H1 (cell line): ENCODE data around the gene GATD1. TPM values are rescaled to one million over a fixed set of nuclear protein-coding genes. Genes with fewer than 3 reads are reported as not detected.

Source experiments
- ATF2 ChIP-seq: IDR thresholded peaks from 2 replicates; pipeline ENCODE4 v1.6.1; 2012; ENCODE audit warnings: low read length, inconsistent platforms
- CBX5 ChIP-seq: fragments of 300-800, 300-1000 bp; sonication (generic); IDR thresholded peaks from 2 replicates; pipeline ENCODE4 v1.7.1; 2016; ENCODE audit warnings: antibody characterized with exemption, low read length, low read depth
- CTBP2 ChIP-seq: IDR thresholded peaks from 2 replicates; pipeline ENCODE4 v1.7.0; 2011; ENCODE audit warnings: borderline replicate concordance, mild to moderate bottlenecking, moderate library complexity, mixed read lengths, low read length; ENCODE audit not compliant: insufficient read depth, insufficient read length
- EP300 ChIP-seq, 2 experiments: IDR thresholded peaks; 1 replicate in 1 of 2; 2 replicates in 1 of 2; pipeline ENCODE4 v1.6.1; 2011 to 2012; ENCODE audit warnings: low read depth in 2 of 2, low read length in 2 of 2, mild to moderate bottlenecking in 2 of 2, borderline replicate concordance in 1 of 2, inconsistent platforms in 1 of 2, moderate library complexity in 1 of 2
- KDM4A ChIP-seq: IDR thresholded peaks from one replicate; pipeline ENCODE4 v1.7.1; 2012; ENCODE audit warnings: low read depth, mild to moderate bottlenecking, moderate library complexity, low read length, inconsistent platforms; ENCODE audit not compliant: severe bottlenecking
- MAX ChIP-seq: IDR thresholded peaks from 2 replicates; pipeline ENCODE4 v1.6.1; 2012; ENCODE audit warnings: inconsistent platforms
- POU5F1 ChIP-seq: IDR thresholded peaks from 2 replicates; pipeline ENCODE4 v1.6.1; 2011; ENCODE audit warnings: low read depth, mild to moderate bottlenecking, low read length, moderate library complexity
- SIN3A ChIP-seq, 2 experiments: IDR thresholded peaks in 1 of 2; conservative IDR thresholded peaks in 1 of 2; 2 replicates each; pipeline ENCODE4 v1.6.1; 2011 to 2012; ENCODE audit warnings: low read length in 2 of 2, improper control_type of control experiment in 1 of 2, low read depth in 1 of 2, mild to moderate bottlenecking in 1 of 2
- SUZ12 ChIP-seq: fragments of 200-600 bp; sonication (generic); IDR thresholded peaks from 2 replicates; pipeline ENCODE4 v1.6.1; 2012; ENCODE audit warnings: mild to moderate bottlenecking, inconsistent platforms, low read length, moderate library complexity, mixed read lengths
- TEAD4 ChIP-seq: IDR thresholded peaks from 2 replicates; pipeline ENCODE4 v1.6.1; 2012; ENCODE audit warnings: low read depth, low read length, inconsistent platforms, mixed read lengths
- polyA plus RNA-seq, 7 experiments: library from polyadenylated mRNA; depleted of rRNA in 3 of 7; stranded (reverse) in 5 of 7; unstranded in 2 of 7; fragments of >200 nt in 5 of 7; fragments of 200-250 nt in 2 of 7; gene quantifications; 1 replicate in 5 of 7; 2 replicates in 1 of 7; 4 replicates in 1 of 7; pipeline versions ENCODE4 v1.2.1 to v1.2.3, GENCODE V29; 2011 to 2013; ENCODE audit warnings: missing spikeins in 2 of 7, mixed read lengths in 2 of 7
- total RNA-seq: library from RNA; stranded (reverse); fragmentation: NEBNext Ultra II Directional; extraction: Animal tissue kit (Norgen Biotek cat#: 25700); gene quantifications from 2 replicates; pipeline ENCODE4 v1.2.1, GENCODE V29; 2021

The GATD1 gene
- total and polyA plus RNA-seq, 2 of the 8 experiments (the other 6 are each of a cell fraction or from before 2014, with no cell fraction given) = 47.5 to 54.8 TPM

- TF ChIP-seq SIN3A (conservative IDR thresholded peaks at IDR 0.05 in 1 of 2, IDR thresholded peaks at IDR 0.05 in 1 of 2; ENCODE audit: low read depth in 1 of 2, low read length in 2 of 2) (no peak), ATF2 (no peak), POU5F1 (no peak), CTBP2 (no peak), KDM4A (no peak), MAX (no peak), CBX5 (no peak), TEAD4 (no peak), SUZ12 (no peak), EP300 (IDR thresholded peaks at IDR 0.05; ENCODE audit: borderline replicate concordance in 1 of 2, low read depth in 2 of 2, low read length in 2 of 2) (no peak)
- TF ChIP-seq, all 59 proteins: peak for 0
Measured at GRCh38 chr11:772429-773390, 4.6 kb downstream of the GATD1 start (continued).
